Neural cell (in vitro differentiated cells): ENCODE measurements around the gene HGF. TPM values are rescaled to one million over a fixed set of nuclear protein-coding genes. Genes with fewer than 3 reads are reported as not detected.

Experiments
- H2AFZ ChIP-seq: fragments of 200-600, 300-800 bp; sonication (generic), shearing (Covaris generic); 2 replicates; pipeline ENCODE4 v1.6.0; 2014; ENCODE audit warnings: low read depth, mild to moderate bottlenecking, antibody characterized with exemption, low read length, moderate library complexity
- H3F3A ChIP-seq: fragments of 200-600 bp; shearing (Covaris generic); 2 replicates; pipeline ENCODE4 v1.6.1; 2016; ENCODE audit warnings: mild to moderate bottlenecking, moderate library complexity, mixed read lengths, antibody characterized with exemption, low read length; ENCODE audit not compliant: insufficient read depth, poor library complexity, severe bottlenecking
- H3K27ac ChIP-seq: fragments of 200-600, 300-800 bp; sonication (generic), shearing (Covaris generic); 2 replicates; pipeline ENCODE4 v1.5.1; 2014; ENCODE audit warnings: mild to moderate bottlenecking, low read length, moderate library complexity
- H3K27me3 ChIP-seq: fragments of 300-800, 200-600 bp; sonication (generic), shearing (Covaris generic); 2 replicates; pipeline ENCODE4 v1.6.0; 2014; ENCODE audit warnings: mild to moderate bottlenecking, low read depth, low read length, moderate library complexity; ENCODE audit not compliant: insufficient read depth
- H3K36me3 ChIP-seq: fragments of 300-800, 200-600 bp; sonication (generic), shearing (Covaris generic); 2 replicates; pipeline ENCODE4 v1.5.1; 2014; ENCODE audit warnings: mild to moderate bottlenecking, antibody characterized with exemption, low read length, moderate library complexity; ENCODE audit not compliant: insufficient read depth
- H3K4me2 ChIP-seq: fragments of 300-800, 200-600 bp; sonication (generic), shearing (Covaris generic); 2 replicates; pipeline ENCODE4 v1.6.0; 2014; ENCODE audit warnings: mild to moderate bottlenecking, low read length
- H3K4me3 ChIP-seq: fragments of 300-800, 200-600 bp; sonication (generic), shearing (Covaris generic); 2 replicates; pipeline ENCODE4 v1.5.1; 2014; ENCODE audit warnings: mild to moderate bottlenecking, low read length, moderate library complexity
- H3K79me2 ChIP-seq: fragments of 200-600 bp; shearing (Covaris generic); replicated peaks from 2 replicates; pipeline ENCODE4 v1.6.0; 2014; ENCODE audit warnings: mild to moderate bottlenecking, low read length, moderate library complexity; ENCODE audit not compliant: insufficient read depth
- H3K9ac ChIP-seq: fragments of 300-800, 200-600 bp; sonication (generic), shearing (Covaris generic); 2 replicates; pipeline ENCODE4 v1.6.1; 2016; ENCODE audit warnings: mild to moderate bottlenecking, low read length, mixed read lengths
- H3K9me2 ChIP-seq: fragments of 200-600 bp; shearing (Covaris generic); 2 replicates; pipeline ENCODE4 v1.6.1; 2016; ENCODE audit warnings: mild to moderate bottlenecking, low read length, mixed read lengths; ENCODE audit not compliant: insufficient read depth
- H3K9me3 ChIP-seq: fragments of 200-600, 300-800 bp; sonication (generic), shearing (Covaris generic); 2 replicates; pipeline ENCODE4 v1.6.1; 2016; ENCODE audit warnings: mild to moderate bottlenecking, mixed run types, low read length, moderate library complexity, mixed read lengths
- H4K20me1 ChIP-seq: fragments of 200-600 bp; shearing (Covaris generic); 2 replicates; pipeline ENCODE4 v1.6.1; 2016; ENCODE audit warnings: mild to moderate bottlenecking, mixed run types; ENCODE audit not compliant: insufficient read depth
- CTCF ChIP-seq: fragments of 450-650 bp; IDR thresholded peaks from 2 replicates; pipeline ENCODE4 v1.5.1; 2014; ENCODE audit warnings: antibody characterized with exemption, mild to moderate bottlenecking, moderate library complexity; ENCODE audit not compliant: poor library complexity, severe bottlenecking
- EP300 ChIP-seq: fragments of 450-650 bp; conservative IDR thresholded peaks from 2 replicates; pipeline ENCODE4 v1.6.1; 2014; ENCODE audit warnings: antibody characterized with exemption, mild to moderate bottlenecking, moderate library complexity; ENCODE audit not compliant: poor library complexity, severe bottlenecking
- EZH2 ChIP-seq: fragments of 200-600, 300-800 bp; shearing (Covaris generic), sonication (generic); IDR thresholded peaks from 2 replicates; pipeline ENCODE4 v1.6.1; 2014; ENCODE audit warnings: antibody characterized with exemption, low read length, borderline replicate concordance, mild to moderate bottlenecking; ENCODE audit not compliant: insufficient read depth, poor library complexity, severe bottlenecking
- MXI1 ChIP-seq: fragments of 450-650 bp; conservative IDR thresholded peaks from 2 replicates; pipeline ENCODE4 v1.6.1; 2014; ENCODE audit warnings: antibody characterized with exemption, mild to moderate bottlenecking; ENCODE audit not compliant: poor library complexity, severe bottlenecking
- POLR2AphosphoS5 ChIP-seq: IDR thresholded peaks from 2 replicates; pipeline ENCODE4 v1.6.1; 2012
- RAD21 ChIP-seq: fragments of 450-650 bp; conservative IDR thresholded peaks from 2 replicates; pipeline ENCODE4 v1.6.1; 2014; ENCODE audit warnings: antibody characterized with exemption, mild to moderate bottlenecking, moderate library complexity
- REST ChIP-seq: IDR thresholded peaks from 2 replicates; pipeline ENCODE4 v1.6.1; 2012; ENCODE audit warnings: borderline replicate concordance
- SMC3 ChIP-seq: fragments of 450-650 bp; conservative IDR thresholded peaks from 2 replicates; pipeline ENCODE4 v1.6.1; 2014; ENCODE audit warnings: antibody characterized with exemption, mild to moderate bottlenecking, moderate library complexity; ENCODE audit not compliant: poor library complexity
- TAF1 ChIP-seq: IDR thresholded peaks from 2 replicates; pipeline ENCODE4 v1.6.1; 2012; ENCODE audit warnings: low read depth
- polyA plus RNA-seq: library from polyadenylated mRNA; depleted of rRNA; stranded (reverse); fragments of >200 nt; gene quantifications from 2 replicates; pipeline ENCODE4 v1.2.3, GENCODE V29; 2014

The HGF gene
- polyA plus RNA-seq, 1 donor from 2014 or later = not detected

GRCh38 chr7:81775560-81775959, 5.7 kb upstream of the HGF start:
- H3K36me3 ChIP-seq = no peaks in the 10 kb centered on the region
- no peak overlapping the region for H3K4me3 ChIP-seq
- no peaks in the 10 kb centered on the region for H3K9me3 ChIP-seq
- H2AFZ ChIP-seq = no peak overlapping the region
- no peaks in the 10 kb centered on the region for H3F3A ChIP-seq
- no peaks in the 10 kb centered on the region for H3K79me2 ChIP-seq
- H4K20me1 ChIP-seq = no peaks in the 10 kb centered on the region
- H3K4me2 ChIP-seq = no peak overlapping the region
- TF ChIP-seq CTCF (no peak), RAD21 (no peak), TAF1 (no peak), SMC3 (no peak), MXI1 (no peak), EP300 (no peak), EZH2 (no peak), POLR2AphosphoS5 (no peak), REST (no peak)
- no peak overlapping the region for H3K9ac ChIP-seq
- H3K27me3 ChIP-seq = no peaks in the 10 kb centered on the region
- no peaks in the 10 kb centered on the region for H3K9me2 ChIP-seq
- H3K27ac ChIP-seq = no peak overlapping the region

GRCh38 chr7:81774551-81774950, 4.7 kb upstream of the HGF start:
- H3K9me2 ChIP-seq = no peaks in the 10 kb centered on the region
- TF ChIP-seq SMC3 (no peak), EP300 (no peak), CTCF (no peak), EZH2 (no peak), REST (no peak), RAD21 (no peak), POLR2AphosphoS5 (no peak), TAF1 (no peak), MXI1 (no peak)
- H3K4me3 ChIP-seq = no peak overlapping the region
- no peaks in the 10 kb centered on the region for H3K36me3 ChIP-seq
- H3K27me3 ChIP-seq = no peaks in the 10 kb centered on the region
- H3K27ac ChIP-seq = no peak overlapping the region
- no peak overlapping the region for H3K9ac ChIP-seq
- H3K9me3 ChIP-seq = no peaks in the 10 kb centered on the region
- no peaks in the 10 kb centered on the region for H4K20me1 ChIP-seq
- no peaks in the 10 kb centered on the region for H3F3A ChIP-seq
- no peaks in the 10 kb centered on the region for H3K79me2 ChIP-seq
- H3K4me2 ChIP-seq = no peak overlapping the region
- no peak overlapping the region for H2AFZ ChIP-seq
